Measurements from ENCODE around the gene USP54.
"Not testable (repeated sequence)": the region's sequence is repeated elsewhere in the genome, so short reads cannot be mapped to it uniquely, and the experiment has no call there.

USP54 gene

GRCh38 chr10:73585327-73585726, 5.8 kb downstream of the USP54 start:
- DNase-seq = no peak

DNA sequence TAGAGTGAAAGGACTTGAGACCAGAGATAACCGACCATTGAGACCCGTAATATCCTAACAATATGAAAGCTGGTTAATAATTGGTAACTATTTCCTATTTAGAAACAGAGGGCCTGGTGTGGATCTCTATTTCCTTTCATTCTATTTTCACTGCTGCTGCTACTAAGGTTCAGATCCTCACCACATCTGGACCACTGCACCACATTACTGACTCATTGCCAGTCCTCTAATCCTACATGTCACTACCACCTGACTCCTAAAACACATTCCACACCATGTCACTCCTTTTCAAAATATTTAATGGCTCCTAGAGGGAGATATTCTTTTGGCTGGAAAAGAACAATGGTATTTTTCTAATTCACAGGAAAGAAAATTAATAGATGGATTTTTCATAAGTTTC, 6.4 kb downstream of the USP54 start:
- DNase-seq = no peak

- no peak for DNase-seq
Measured at GRCh38 chr10:73581918-73582317, 9.2 kb downstream of the USP54 start.

GRCh38 chr10:73578927-73579326, 12.2 kb downstream of the USP54 start:
- DNase-seq = not testable (repeated sequence)

DNA sequence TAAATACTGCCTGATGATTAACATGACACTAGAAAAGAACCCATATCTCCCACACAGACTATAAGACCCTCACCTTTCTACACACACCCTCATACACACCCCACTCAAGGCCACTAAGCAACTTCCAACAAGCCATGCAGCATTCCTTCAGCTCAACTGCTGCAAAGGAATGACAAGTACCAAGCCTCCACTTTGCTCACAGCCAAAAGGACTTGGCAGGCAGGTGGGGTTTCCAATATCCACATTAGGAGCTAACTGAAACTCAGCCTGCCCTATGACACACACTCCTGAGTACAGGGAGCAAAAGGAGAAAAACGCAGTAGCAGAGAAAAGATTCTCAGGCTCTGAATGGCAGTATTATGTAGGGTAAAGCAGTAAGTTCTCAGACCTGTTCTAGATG, 13.4 kb downstream of the USP54 start:
- no peak for DNase-seq

DNA sequence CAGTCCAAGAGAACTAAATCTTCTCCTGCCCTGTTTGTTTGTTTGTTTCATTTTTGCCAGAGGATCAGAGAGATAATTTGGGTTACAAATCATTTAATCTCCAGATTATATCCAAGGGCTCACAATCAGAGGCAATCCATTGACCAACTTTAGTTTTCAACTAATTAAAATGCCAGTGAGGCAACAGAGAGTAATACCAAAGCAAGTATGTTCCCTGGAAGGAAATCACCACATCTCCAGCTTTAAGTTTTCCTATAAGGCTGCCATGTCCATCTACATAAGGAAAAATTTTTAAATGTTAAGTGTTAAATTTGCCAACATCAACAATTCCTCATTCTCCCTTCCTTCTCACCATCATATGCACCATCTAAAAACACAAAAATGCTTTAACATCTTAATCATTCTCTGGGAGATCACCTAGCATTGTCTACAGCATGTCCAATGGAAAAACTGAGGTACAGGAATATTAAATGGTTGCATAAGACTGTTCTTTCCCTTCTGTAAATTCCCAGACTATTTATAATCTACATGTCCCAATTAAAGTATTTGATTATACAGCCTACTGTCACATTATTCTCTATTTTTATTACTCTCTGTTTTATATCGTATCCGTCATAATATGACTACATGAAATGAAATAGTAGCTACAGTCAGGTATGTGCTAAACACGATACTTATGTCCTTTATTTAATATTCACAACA, 14.1 kb downstream of the USP54 start:
- DNase-seq = no peak

GRCh38 chr10:73576178-73576889, 14.8 kb downstream of the USP54 start:
- no peak for DNase-seq

DNA sequence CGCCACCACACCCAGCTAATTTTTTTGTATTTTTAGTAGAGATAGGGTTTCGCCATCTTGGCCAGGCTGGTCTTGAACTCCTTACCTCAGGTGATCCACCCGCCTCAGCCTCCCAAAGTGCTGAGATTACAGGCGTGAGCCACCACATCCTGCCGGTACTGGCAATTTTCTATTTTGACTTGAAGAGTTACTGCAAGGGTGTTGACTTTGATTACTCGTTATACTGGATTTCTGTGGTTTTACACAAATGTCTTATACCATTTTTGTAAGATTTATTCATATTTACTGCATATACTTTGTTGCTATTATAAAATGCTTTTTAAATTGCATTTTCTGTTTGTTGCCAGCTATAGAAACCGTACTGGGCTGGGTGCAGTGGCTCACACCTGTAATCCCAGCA, 24.1 kb downstream of the USP54 start:
- DNase-seq = not testable (repeated sequence)

- no peak for DNase-seq
Measured at GRCh38 chr10:73561192-73561591, 29.9 kb downstream of the USP54 start.

GRCh38 chr10:73559590-73559989, 31.6 kb downstream of the USP54 start:
- no peak for DNase-seq

- no peak for DNase-seq
Measured at GRCh38 chr10:73556855-73557254, 34.3 kb downstream of the USP54 start.

DNA sequence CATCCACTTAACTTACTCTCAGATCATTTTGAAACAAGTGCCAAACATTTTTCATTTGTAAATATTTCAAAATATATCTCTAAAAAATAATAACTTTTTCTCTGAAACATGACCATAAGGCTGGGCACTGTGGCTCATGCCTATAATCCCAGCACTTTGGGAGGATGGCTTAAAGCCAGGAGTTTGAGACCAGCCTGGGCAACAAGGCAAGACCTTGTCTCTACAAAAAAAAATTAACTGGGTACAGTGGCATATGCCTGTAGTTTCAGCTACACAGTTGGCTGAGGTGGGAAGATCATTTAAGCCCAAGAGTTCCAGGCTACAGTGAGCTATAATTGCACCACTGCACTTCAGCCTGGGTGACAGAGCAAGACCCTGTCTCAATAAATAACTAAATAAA, 36.4 kb downstream of the USP54 start:
- no peak for DNase-seq

DNA sequence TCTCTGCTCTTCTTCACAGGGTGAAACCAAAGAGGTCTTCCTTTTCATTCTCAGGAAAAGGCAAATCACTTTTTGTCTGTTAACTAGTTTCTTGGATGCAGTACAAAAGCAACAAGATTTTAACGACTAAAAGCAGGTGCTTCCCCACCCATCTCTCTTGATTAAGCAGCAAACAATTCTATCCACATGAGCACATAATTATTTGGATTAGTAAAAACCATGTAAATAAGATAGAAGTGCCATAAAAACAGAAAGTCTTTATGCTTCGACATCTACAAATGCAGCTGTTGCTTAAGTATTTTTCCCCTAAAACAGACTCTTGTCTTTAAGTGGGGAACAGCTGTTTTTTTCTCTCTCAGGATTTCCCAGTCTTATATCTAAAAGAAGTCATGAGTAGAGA, 37.4 kb downstream of the USP54 start:
- no peak for DNase-seq

DNA sequence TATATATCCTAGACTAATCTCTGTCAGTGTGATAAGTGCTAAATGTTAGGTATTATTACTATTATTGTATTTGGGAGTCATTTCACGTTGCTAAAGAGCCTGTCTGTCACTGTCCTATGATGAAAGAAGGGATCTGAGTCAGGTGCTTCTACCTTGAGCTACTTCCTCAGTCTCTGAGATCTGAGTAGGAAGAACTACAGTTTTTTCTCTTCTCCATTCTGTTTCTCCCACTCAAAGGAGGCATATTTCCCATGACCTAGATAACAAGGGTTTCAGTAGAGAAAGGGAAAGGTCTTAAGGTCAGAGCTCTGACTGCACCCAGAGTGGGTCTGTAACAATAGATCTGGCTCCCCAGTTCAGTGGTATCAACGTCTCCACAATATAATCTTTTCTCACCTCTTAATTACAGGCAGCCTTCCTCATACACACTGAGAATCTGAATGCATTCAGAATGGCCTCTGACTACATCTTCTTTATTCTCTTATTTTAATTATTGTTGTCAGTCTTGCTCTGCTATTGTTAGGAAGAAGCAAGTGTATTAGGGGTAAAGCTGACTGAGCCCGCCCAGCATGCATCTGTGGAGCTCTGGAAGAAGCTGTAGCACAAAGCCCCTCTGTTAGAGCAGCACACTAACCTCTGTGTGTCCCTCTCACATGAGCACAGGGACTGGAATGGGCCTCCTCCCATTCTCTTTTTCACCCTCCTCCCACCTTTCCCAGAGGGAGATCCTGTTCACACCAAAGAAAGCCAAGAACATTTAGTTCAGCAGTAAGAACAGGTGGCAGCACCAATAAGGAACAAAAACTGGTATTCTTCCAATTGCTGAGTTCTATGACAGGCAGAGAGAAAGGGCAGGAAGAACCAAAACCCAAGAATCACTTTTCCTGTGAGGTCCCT, 38.1 kb downstream of the USP54 start:
- DNase-seq = no peak

DNA sequence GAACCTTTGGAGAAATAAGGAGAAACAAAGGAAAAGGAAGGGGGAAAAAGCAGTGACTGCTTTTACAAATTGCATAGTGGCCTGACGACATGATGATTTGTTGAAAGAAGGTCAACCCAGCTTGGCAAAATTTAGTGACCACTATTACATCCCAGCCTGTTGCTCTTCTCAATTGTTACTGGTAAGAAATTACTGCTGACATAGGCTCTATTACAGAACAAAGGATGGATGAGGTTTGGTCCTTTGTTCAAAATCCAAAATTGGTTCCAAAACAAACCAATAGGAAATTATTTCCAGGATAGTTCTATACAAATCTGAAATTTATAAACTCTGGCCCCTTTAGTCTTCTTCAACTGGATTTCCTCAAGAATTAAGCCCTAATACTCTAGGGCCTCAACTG, 39.6 kb downstream of the USP54 start:
- no peak for DNase-seq

- DNase-seq = no peak
Measured at GRCh38 chr10:73545357-73545756, 45.8 kb downstream of the USP54 start.

GRCh38 chr10:73537709-73538108, 53.4 kb downstream of the USP54 start:
- DNase-seq = no peak

DNA sequence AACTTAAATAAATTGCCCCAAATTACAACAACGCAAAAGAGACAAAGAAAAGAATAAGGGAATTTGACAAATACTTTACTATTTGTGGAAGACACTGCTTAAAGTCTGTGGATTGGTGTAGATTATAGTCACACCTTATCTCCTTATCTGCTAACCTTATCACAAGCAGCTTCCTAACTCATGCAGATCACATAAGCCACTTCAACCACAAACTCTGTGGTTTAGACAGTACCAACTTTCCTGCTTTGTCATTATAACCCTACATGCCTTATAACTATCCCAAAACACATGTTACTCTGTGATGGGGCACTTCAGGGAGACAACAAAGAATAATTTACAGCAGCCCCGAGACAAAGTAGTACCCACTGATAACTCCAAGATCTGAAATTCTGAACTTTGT, 53.9 kb downstream of the USP54 start:
- no peak for DNase-seq

- DNase-seq = no peak
Measured at GRCh38 chr10:73534857-73535256, 56.3 kb downstream of the USP54 start.

- DNase-seq = no peak
Measured at GRCh38 chr10:73529089-73529832, 61.9 kb downstream of the USP54 start.

DNA sequence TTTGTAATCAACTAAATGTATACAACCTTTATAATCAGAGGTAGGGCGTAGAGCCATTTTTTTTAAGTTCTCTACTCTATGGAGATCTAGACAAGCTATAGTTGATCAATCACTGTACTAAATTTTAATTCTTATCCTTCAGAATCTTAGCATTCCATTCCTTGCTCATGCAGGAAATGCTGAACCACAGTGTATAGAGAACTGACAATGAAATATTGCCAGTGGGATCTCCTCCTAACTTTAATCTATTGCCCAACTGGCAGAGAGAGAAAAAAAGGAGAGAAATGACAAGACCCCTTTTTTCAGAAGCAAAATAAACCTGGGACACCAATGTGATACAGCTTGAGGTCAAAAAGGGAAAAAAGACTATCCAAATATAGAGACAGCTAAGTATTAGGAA, 68.9 kb downstream of the USP54 start:
- no peak for DNase-seq

- no peak for DNase-seq
Measured at GRCh38 chr10:73519336-73519735, 71.8 kb downstream of the USP54 start.

Measured in NCI-H1417 treated with DMSO at 0.1 percent for 48 hours (cell line).